GM13977 (cell line): Measurements from ENCODE around the gene PML.

Source experiments
- DNase-seq: peaks from one replicate; pipeline ENCODE4 v3.0.0; 2012; ENCODE audit warnings: low spot score
- in situ Hi-C: fragments of 300-500 bp; cut with MboI; formaldehyde crosslinking; loops from one replicate; pipeline ENCODE4 v1.12.0; 2022; ENCODE audit warnings: low sequenced_read_pairs, low pct_unique_long_range_greater_than_20kb, mixed read lengths, inconsistent platforms; ENCODE audit not compliant: unreplicated experiment
- TF ChIP-seq, protein P1 (sequence below): IDR thresholded peaks from 2 replicates; pipeline ENCODE4 v1.5.1; 2012; ENCODE audit warnings: mild to moderate bottlenecking, control low read depth; ENCODE audit not compliant: insufficient read depth; ENCODE audit errors: extremely low read depth, missing control alignments

PML gene

DNA sequence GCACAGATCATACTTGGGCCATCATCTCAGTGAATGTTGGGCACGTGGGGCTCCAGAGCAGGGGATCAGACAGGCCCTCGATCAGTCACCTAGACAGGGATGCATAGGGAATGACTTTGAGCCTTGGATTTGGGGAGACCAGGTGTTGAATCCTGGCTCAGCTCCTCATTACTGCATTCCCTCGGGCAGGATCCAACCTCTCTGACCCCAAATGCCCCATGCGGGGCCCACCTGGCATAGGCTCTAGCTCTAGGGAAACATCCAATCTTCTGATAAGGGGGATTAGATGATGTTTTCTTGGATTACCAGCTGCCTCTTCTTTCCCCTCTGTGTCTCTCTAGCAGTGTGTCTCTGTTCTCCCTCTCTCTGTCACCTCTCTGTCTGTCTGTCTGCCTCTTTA lies 45.5 kb upstream of the PML start:
- no peak for DNase-seq
- TF ChIP-seq, protein P1, sequence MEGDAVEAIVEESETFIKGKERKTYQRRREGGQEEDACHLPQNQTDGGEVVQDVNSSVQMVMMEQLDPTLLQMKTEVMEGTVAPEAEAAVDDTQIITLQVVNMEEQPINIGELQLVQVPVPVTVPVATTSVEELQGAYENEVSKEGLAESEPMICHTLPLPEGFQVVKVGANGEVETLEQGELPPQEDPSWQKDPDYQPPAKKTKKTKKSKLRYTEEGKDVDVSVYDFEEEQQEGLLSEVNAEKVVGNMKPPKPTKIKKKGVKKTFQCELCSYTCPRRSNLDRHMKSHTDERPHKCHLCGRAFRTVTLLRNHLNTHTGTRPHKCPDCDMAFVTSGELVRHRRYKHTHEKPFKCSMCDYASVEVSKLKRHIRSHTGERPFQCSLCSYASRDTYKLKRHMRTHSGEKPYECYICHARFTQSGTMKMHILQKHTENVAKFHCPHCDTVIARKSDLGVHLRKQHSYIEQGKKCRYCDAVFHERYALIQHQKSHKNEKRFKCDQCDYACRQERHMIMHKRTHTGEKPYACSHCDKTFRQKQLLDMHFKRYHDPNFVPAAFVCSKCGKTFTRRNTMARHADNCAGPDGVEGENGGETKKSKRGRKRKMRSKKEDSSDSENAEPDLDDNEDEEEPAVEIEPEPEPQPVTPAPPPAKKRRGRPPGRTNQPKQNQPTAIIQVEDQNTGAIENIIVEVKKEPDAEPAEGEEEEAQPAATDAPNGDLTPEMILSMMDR = no peak
- in situ Hi-C loops = no loop called here

DNA sequence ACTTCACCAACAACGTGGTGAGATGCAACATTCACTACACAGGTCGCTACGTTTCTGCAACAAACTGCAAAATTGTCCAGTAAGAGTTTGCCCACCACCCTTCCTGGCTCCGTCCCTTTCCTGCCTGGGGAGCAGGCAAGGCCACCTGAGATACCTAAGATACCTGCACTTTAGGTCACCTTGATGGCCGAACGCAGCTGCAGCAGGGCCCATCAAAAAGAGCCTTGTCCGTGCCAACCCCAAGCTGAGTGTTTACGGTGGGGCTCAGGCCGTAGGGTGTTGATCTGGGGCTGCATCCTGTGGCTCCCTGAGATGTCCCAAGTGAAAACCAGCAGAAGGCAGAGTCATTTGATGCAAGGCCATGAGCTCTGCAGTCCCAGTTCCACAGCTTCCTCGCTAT lies 45.0 kb upstream of the PML start:
- DNase-seq = no peak
- TF ChIP-seq, protein P1 = no peak
- in situ Hi-C loops = no loop called here

DNA sequence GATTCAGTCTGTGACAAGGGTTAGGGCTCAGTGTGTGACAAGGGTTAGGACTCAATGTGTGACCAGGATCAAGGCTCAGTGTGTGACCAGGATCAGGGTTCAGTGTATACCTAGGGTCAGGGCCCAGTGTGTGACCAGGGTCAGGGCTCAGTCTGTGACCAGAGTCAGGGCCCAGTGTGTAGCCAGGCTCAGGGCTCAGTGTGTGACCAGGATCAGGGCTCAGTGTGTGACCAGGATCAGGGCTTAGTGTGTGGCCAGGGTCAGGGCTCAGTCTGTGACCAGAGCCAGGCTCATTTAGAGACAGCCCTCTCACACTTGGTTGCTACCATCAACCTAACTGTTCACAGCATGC lies 44.1 kb upstream of the PML start:
- TF ChIP-seq, protein P1 = no peak
- in situ Hi-C loops = no loop called here
- DNase-seq = no peak

DNA sequence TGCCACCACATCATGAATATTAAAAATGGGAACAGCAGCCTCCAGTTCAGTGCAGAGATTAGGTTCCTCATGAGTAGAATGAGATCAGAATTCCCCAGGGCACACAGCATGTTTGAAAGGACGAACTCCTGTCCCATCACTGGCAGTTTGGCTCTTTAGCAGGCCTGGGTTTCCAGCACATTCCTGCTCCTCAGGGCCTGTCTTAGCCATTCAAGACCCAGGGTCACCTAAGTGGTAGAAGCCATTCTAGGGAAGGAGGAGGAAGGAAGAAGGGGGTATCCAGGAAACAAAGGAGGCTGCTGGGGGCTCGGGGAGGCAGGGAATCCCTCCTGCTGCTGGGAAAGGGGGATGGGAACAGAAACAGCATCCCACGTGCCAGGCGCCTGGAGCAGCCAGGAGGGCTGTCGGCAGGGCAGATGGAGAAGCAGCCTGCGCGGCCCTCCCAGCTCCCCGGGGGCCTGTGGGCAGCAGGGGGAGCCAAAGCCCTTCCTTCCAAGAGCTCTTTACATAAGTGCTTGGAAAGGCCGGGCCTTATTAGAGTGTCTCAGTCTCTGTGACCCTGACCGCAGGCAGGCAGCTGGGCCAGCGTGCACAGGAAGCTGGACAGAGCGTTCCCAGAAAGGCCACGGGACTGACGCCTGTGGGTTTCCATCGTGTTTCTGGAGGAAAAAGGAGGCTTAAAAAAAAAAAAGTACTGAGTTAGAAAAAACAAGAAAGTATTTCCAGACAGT lies 43.5 kb upstream of the PML start:
- DNase-seq = peak; percentile 83
- TF ChIP-seq, protein P1 = peak; percentile 79
- in situ Hi-C loops = no loop called here

DNA sequence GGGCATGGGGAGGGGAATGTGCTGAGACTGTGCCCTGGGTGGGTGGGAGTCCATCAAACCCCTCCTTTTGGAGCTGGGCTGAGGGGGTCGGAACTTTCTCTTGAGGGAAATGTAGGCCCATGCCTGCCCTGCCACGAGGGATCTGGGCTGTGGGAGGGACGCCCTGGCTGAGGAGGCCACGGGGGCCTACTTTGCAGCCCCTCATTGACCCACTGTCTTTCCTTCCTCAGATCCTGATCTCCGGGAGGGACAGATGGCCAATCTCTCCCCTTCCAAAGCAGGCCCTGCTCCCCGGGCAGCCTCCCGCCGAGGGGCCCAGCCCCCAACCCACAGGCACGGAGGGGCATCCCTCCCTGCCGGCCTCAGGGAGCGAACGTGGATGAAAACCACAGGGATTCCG lies 42.9 kb upstream of the PML start:
- no peak for DNase-seq
- TF ChIP-seq, protein P1 = no peak
- in situ Hi-C loops = no loop called here

DNA sequence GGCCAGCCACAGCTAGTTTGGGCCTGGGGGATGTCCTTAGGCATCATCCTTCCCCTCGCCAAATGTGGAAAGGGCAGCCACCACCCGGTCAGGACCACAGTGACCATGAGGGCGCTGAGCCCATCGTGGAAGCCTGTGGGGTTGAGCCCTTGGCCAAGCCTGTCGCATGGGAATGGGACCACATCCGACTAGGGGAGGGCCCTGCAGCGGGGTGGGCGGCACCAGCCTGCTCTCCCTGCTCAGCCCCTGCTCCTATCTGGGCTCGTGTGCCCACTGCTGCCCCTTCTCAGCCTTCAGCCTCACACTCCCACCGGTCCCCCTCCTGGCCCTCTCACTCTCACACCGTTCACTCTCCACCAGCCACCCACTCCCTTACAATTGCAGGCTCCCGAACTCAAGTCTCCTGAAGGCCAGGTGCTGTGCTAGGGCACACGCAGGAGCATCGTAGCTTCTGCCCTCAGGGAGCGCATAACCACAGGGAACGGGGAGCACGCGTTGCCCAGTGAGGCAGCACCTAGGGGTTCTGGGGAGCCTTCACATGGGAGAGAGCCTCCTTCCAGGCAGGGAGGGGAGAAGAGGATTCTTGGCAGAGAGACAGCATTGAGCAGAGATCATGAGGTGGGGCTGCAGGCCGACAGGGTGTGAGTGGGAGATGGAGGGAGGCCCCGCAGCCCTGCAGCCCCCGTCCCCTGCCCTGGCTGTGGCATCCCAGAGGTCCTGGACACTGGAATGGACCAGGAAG lies 42.2 kb upstream of the PML start:
- DNase-seq = no peak
- TF ChIP-seq, protein P1 = no peak
- in situ Hi-C loops = no loop called here
